HFF-Myc (cell line): Measurements from ENCODE around the gene MED15.
"Not testable (repeated sequence)": the region's sequence is repeated elsewhere in the genome, so short reads cannot be mapped to it uniquely, and the experiment has no call there.

Experiments
- DNase-seq: peaks from one replicate; pipeline ENCODE4 v3.0.0-alpha.2; 2011; ENCODE audit warnings: low read depth; ENCODE audit errors: extremely low read depth
- H3K4me3 ChIP-seq: replicated peaks from 2 replicates; pipeline ENCODE4 v1.5.1; 2011; ENCODE audit warnings: low read depth, mild to moderate bottlenecking, control low read depth, low read length
- TF ChIP-seq, protein P1 (sequence below): IDR thresholded peaks from 2 replicates; pipeline ENCODE4 v1.5.1; 2012; ENCODE audit warnings: mild to moderate bottlenecking, low read depth, low read length, control low read depth; ENCODE audit errors: missing control alignments

Gene MED15

DNA sequence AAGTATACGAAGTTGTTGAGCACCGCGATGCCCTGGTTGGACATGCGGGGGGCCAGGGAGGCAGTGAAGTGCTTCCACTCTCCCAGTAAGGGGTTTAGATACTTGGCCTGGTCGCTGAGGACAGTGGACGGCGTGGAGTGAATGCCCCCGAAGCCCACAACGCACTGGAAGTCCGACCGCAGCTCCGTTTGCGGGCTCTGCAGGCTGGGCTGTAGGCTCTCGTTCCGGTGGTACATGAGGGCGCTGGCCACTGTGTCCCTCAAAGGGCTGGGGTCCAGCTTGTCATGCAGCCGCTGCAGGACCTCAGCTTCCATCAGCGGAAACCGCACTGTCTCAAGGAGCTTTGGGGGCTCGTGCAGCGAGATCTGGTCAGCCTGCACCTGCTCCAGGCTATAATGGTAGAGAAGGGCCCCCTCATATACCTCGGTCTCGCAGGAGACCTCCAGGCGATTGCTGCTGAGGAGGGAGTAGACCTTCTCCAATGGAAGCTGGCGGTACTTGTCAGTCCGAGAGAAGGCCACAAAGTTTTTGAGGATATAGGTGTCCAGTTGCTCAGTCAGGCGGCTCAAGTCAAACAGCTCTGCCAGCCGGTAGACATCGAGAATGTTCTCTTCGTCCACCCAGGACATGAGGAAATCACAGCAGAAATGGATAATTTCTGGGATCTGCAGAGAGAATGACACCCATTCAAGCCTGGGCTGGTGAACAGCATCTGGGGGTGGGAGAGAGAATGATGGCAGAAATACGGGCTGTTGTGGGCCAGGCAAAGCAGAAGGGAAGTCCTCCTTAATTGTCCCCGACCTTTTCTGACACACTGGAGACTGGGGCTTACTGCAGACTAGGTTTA, 42.3 kb upstream of the MED15 start:
- TF ChIP-seq, protein P1, sequence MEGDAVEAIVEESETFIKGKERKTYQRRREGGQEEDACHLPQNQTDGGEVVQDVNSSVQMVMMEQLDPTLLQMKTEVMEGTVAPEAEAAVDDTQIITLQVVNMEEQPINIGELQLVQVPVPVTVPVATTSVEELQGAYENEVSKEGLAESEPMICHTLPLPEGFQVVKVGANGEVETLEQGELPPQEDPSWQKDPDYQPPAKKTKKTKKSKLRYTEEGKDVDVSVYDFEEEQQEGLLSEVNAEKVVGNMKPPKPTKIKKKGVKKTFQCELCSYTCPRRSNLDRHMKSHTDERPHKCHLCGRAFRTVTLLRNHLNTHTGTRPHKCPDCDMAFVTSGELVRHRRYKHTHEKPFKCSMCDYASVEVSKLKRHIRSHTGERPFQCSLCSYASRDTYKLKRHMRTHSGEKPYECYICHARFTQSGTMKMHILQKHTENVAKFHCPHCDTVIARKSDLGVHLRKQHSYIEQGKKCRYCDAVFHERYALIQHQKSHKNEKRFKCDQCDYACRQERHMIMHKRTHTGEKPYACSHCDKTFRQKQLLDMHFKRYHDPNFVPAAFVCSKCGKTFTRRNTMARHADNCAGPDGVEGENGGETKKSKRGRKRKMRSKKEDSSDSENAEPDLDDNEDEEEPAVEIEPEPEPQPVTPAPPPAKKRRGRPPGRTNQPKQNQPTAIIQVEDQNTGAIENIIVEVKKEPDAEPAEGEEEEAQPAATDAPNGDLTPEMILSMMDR: no peak
- H3K4me3 ChIP-seq: no peak overlapping the region
- no peak for DNase-seq

DNA sequence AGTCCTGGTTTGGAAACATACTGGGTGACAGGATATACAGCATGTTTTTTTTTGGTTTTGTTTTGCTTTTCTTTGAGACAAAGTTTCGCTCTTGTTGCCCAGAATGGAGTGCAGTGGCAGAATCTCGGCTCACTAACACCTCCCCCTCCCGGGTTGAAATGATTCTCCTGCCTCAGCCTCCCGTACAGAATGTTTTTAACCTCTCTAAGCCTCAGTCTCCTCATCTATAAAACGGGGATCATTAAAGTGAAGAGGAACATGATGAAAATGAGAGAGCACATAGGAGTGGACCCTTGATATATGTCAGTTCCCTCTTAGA, 41.7 kb upstream of the MED15 start:
- TF ChIP-seq, protein P1: no peak
- H3K4me3 ChIP-seq: no peak overlapping the region
- no peak for DNase-seq

DNA sequence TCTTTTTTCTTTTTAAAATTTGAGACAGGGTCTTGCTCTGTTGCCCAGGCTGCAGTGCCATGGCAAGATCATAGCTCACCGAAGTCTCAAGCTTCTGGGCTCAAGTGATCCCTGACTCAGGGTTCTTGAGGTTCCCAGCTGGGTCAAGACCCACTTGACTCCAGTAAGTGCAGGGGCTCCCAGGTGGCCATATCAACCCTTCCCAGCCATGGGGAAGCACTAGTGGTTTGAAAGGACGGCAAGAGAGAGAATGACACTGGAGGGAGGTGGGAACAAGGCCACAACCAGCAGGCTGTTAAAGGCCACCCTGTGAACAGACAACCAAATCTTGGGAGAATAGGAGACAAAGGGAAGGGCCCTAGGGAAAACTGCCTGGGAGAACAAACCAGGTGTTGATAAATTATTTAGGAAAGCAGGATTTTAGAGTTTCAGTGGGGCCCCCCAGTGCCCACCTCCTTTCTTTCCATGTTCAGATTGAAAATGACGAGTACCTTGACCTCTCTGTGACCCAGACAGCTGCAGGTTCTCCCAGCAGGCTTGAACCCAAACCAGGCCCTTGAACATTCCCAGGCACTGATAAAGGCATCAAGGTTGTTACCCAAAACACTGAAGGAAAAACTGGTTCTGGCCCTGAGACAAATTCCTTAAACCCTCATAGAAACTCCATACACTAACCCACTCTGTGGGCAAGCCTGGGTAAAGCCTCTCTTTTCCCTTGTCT, 40.6 kb upstream of the MED15 start:
- no peak for DNase-seq
- H3K4me3 ChIP-seq: no peak overlapping the region
- TF ChIP-seq, protein P1: no peak

DNA sequence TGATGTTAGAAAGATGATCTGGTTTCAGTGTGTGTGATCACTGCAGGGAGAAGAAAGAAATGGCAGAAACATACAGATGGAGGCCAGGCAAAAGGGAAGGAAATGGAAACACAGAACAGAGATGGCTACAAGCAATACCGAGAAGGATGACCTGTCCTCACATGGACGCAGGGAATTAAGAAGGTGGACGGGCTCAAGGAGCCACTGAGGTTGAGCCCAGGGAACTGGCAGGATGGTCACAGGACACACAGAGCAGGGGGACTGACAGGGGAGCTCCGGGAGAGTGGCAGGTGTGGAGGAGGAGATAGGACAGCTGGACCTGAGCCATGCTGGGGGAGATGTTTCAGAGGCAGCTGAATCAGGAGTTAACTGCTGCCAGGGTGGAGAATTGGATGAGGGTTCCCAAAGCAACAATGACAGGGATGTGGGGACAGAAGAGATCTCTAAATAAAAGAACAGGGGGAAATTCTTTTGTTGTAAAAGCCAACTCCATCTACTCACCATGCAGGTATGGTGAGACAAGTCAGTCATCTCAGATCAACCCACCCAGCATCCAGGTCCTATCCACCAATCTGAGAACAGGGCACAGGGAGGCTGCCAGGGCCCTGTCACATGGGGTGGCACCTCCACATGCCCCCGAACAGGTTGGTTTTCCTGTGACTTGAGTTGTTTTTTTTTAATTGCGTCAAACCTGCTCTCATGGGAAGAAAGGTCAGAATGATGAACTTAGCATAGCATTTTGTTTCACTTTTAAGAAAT, 38.1 kb upstream of the MED15 start:
- TF ChIP-seq, protein P1: no peak
- no peak overlapping the region for H3K4me3 ChIP-seq
- DNase-seq: no peak

DNA sequence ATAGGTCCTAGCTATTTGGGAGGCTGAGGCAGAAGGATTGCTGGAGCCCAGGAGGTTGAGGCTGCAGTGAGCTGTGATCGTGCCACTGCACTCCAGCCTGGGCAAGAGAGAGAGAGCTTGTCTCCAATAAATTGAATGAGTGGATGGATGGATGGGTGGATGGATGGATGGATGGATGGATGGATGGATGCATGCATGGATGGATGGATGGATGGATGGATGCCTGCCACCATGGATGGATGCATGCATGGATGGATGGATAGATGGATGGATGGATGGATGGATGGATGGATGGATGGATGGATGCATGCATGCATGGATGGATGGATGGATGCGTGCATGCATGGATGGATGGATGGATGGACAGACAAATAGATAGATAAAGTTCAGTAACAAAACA, 36.9 kb upstream of the MED15 start:
- DNase-seq, H3K4me3 ChIP-seq: not testable (repeated sequence)

DNA sequence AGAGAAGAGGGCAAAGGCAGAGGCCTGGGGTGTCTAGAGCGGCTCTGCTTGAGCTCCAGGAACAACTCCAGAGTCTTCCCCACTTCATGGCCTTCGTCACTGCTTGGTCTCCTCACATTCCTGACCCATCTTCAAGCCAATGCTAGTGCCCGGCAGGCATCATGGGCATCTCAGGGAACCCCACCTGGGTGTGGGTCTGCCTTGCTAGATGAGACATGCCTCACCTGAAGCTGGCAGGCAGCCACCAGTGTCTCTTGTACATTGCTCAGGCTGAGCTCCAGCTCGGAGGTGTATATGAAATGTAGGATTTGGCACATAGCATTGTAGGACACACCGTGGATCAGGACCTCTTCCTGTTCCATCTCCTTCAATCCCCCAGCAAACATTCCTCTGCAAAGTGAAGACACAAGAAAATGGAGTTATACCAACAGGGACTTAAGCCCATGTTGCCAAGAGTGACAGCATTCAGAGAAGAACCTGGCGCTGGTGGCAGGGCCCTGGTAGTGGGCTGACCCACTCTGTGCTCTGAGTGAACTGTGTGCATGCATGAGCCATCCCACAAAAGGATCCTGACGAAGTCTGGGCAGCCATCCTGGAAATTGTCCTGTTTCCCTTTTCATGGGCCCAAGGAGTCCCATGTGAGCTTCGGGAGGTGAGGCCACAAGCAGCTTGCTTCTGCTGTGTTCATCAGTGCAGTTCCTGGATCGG, 36.1 kb upstream of the MED15 start:
- no peak for DNase-seq
- H3K4me3 ChIP-seq: no peak overlapping the region
- TF ChIP-seq, protein P1: no peak
